COLO668 (cell line): ENCODE data around the gene HACD2.

Source experiments
- DNase-seq: peaks from one replicate; lab custom pipeline; 2025; ENCODE audit not compliant: unreplicated experiment; lab: John Stamatoyannopoulos, UW

The HACD2 gene

GRCh38 chr3:123486460-123486859 lies 98.4 kb downstream of the HACD2 start:
- DNase-seq = no peak

DNA sequence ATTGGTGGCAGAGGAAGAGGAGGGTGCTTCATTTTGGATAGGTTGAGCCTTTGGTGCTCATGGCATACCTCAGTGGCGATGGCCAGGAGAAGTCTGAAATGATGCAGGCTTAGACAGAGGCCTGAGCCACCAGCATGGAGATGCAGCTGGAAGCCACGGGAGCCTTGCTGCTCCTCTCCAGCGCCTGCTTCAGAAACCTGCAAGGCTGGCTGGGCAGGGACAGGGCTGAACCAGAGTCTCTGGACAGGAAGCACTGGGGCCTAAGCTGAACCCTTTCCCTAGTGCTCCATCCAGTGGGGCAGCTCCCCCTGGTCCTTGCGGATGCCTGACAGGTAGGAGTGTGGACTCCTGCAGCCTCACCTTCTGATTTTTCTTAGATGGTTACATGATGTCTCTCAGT lies 99.3 kb downstream of the HACD2 start:
- DNase-seq = no peak

DNA sequence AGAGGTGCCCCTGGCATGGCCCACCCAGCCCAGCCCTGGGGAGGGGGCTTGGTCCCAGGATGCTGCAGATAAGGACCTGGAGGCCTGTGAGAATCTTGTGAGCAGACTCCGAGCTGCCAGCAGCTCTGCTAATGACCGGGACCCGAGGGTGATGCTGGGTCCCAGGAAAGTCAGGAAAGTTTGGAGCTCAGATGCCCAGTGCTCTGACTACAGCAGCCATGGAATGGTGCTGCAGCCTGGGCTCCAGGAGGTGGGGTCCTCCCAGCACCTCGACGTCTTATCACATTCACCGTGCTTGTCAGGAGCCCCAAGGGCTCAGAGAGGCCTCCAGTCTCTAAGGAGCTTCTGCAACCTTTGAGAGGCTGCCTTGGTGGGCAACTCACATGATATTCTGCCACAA lies 101.7 kb downstream of the HACD2 start:
- DNase-seq = no peak

DNA sequence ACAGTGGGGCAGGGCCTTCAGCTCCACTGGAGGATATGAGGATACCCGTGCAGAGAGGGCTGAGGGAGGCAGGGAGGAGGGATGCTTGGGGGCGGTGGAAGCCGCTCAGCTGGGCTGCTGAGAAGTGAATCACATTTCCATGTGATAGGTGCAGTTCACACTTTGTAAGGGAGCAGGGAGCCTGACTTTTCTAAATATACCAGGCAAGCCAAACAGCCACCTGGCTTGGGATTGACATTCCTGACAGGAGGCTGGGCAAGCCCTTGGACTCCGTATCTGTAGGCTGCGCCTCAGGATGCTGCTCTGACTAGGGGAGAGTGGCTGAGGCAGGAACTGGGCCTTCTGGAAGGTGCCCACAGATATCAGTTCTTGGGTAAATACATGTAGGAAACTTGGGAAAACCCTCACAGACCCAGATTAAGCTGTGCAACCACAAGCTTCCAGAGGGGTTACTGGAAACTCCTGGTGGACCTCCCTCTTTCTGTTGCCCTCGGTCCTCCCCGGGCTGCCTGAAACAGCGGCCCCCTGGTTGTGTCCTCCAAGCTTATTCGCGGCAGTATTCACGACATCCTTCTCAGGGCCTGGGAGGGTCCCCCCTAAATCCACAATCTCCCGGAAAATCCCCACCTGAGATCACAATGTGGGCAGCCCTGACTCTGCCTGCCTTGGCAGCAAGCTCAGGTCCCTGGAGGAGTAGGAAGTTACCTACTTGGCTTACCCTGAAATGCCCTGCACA lies 103.0 kb downstream of the HACD2 start:
- DNase-seq = no peak

DNA sequence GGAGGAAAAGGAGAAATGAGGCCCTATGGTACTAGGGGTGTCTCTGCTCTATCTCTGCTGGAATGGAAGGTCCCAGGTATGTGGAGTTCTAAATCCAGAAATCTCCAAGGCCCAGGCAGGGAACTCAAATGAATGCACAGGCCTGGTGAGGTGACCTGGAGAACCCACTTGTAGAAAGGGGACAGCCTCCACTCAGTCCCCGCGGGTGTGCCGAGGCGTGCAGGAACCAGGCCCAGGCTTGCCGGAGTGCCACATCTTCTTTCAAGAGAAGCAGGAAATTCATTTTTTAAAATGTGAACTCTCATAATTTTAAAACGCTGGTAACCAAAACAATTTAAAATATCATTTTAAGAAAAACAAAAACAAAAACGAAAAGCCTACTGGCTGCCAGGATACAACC lies 103.8 kb downstream of the HACD2 start:
- DNase-seq = no peak

DNA sequence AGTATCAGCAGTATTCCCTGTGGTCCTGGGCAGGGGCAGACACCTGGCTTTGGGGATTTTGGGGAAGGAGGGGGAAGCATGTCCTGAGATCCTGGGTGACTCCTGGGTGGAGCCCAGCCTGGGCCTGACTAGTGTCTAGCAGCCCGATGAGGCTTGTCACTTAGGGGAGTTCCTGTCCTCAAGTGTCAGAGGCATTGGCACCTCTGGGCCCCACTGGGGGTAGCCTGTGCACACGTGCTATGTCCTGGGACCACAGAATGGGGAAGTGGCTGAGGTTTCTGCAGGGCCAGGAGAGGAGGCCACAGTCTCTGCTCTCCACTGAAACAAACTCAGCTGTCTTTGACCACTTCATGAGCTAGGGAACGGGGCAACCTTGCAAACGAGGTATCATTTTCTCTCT lies 104.4 kb downstream of the HACD2 start:
- no peak for DNase-seq

GRCh38 chr3:123479891-123480290 lies 105.0 kb downstream of the HACD2 start:
- DNase-seq = no peak

GRCh38 chr3:123478314-123478713 lies 106.5 kb downstream of the HACD2 start:
- no peak for DNase-seq

- DNase-seq = no peak
Measured at GRCh38 chr3:123476967-123477750, 107.7 kb downstream of the HACD2 start.

- DNase-seq = no peak
Measured at GRCh38 chr3:123475786-123476185, 109.1 kb downstream of the HACD2 start.

DNA sequence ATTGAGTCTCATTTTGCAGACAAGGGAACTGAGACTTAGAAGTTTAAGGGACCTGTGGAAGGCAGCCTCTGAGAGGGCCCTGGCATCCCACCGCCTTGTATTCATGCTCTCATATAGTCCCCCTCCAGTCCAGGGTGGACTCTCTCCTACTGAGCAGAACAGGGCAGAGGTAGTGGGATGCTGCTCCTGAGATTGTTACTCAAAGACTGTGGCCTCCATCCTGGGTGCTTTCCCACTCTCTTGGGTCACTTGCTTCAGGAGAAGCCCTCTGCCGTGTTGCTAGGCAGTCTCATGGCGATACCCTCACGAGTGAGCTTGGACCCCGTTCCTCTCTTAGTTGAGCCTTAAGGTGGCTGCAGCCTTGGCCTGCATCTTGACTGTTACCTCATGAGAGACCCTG lies 113.7 kb downstream of the HACD2 start:
- DNase-seq = no peak

DNA sequence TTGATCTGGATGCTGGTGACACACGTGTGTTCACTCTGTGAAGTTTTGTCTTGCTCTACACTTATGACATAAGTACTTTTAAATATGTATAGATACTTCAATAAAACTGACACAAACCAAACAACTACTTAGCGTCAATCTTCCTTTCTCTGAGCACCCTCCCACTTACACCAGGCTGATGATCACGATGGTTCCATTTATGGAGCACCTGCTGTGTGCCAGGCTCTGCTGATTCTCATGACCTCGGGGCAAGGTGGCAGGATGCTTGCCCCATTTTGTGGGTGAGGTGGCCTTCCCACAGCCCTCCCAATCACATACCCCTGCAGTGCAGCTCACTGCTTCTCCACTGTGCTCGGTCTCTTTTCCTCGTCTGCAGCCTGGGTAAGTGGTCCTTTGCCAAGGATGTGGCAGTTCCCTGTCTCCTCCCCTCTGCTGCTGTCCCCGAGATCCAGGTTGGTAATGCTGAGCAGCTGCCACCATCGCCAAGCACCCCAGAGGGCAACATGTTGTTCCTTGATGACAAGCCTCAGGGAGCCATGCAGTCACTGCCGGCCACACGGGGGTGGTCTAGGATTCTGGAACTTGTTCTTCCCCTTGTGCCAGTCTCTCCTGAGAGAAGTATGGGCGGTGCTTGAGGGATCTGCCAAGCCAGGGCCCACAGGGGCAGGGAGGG lies 115.4 kb downstream of the HACD2 start:
- DNase-seq = no peak

- no peak for DNase-seq
Measured at GRCh38 chr3:123467046-123467445, 117.8 kb downstream of the HACD2 start.

- DNase-seq = no peak
Measured at GRCh38 chr3:123464211-123464610, 120.6 kb downstream of the HACD2 start.

DNA sequence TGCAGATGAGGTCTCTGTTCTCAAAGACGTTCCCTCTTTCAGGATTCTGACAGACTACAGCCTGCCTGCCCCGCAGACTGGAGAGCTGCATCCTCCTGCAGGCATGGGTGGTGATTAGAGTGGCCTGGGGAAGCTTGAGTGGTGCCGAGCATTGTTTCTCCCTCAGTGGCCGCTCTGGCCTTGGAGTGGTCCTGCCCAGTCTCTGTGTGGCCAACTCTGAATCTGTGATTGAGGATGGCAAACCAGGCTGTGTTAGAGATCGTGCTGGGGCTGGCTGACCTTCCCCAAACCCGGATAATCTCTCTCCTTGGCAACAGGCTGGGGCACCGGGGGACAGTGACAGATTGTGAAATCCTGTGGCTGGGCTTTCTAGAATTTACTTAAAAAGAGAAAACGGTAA lies 125.0 kb downstream of the HACD2 start:
- DNase-seq = no peak

- no peak for DNase-seq
Measured at GRCh38 chr3:123458255-123458654, 126.6 kb downstream of the HACD2 start.

GRCh38 chr3:123457841-123458240 lies 127.0 kb downstream of the HACD2 start:
- DNase-seq = no peak

DNA sequence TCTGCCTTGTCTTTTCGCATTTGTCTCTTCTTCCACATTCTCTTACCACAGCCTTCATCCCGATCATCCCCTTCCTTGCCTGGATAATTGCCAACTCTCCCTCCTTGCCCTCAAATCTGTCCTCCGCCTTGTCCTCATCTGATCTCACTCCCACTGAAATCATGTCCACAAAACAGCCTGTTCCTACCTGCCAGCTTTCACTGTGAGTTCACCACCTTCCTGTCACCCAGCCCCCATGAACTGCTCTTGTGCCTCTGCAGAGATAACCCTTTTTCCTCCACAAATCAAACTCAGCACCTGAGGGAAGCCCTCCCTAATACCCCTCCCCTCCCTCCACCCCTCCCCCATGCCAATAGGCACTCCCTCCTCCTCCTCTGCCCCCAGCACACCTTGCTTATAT lies 131.2 kb downstream of the HACD2 start:
- DNase-seq = no peak

- no peak for DNase-seq
Measured at GRCh38 chr3:123451186-123451585, 133.7 kb downstream of the HACD2 start.

- DNase-seq = no peak
Measured at GRCh38 chr3:123449997-123450604, 134.8 kb downstream of the HACD2 start.

DNA sequence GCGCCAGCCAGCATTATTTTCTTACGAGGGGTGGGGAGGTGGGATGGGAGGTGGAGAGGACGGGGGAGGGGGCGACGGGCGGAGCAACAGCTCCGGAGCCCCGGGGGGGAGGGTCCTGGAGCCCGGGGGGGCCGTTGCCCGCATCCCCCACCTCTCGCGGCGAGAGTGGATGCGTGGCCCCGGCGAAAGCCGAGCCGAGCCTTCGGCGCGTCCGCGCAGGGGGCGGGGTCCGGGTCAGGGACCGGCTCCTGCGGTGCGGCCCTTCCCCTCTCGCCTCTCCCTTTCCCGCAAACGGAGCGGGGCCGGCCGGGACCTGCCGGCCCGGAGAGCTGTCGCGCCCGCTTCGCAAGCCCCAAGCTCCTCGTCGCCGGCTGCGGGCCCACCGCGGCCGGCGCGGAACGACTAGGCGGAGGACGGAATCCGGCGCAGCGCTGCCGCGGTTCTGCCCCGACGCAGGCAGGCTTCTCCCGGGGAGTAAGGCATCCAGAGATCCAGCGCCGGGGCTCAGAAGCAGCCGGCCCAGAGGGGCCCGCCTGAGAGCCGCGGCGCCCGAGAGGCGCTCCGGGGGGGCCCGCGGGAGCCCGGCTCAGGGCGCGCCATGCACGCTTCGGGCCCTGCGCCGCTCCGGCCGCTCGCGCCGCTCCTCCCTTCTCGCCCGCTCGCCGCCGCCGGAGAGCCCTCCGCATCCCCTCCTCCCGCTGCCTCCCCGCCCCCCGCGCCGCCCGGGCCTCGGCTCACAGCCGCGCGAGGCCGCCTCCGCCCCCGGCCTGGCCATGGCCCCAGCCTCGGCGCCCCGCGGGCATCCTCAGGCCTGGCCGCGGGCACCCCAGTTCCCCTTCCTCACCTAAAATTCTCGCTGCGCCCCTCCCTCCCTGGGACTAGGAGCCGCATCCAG lies 135.5 kb downstream of the HACD2 start:
- peak; percentile 46 for DNase-seq
